Stimulated activated CD8-positive, alpha-beta memory T cell treated with anti-CD3 and anti-CD28 coated beads, Interleukin-12 subunit alpha, Interleukin-12 subunit beta, amount 100 ng/mL, for 4 hours (primary cell): ENCODE measurements around the gene ZMIZ1.

Source experiments
- DNase-seq: peaks from one replicate; pipeline ENCODE4 v3.0.0-alpha.2; 2020; ENCODE audit warnings: low read depth

The ZMIZ1 gene

DNA sequence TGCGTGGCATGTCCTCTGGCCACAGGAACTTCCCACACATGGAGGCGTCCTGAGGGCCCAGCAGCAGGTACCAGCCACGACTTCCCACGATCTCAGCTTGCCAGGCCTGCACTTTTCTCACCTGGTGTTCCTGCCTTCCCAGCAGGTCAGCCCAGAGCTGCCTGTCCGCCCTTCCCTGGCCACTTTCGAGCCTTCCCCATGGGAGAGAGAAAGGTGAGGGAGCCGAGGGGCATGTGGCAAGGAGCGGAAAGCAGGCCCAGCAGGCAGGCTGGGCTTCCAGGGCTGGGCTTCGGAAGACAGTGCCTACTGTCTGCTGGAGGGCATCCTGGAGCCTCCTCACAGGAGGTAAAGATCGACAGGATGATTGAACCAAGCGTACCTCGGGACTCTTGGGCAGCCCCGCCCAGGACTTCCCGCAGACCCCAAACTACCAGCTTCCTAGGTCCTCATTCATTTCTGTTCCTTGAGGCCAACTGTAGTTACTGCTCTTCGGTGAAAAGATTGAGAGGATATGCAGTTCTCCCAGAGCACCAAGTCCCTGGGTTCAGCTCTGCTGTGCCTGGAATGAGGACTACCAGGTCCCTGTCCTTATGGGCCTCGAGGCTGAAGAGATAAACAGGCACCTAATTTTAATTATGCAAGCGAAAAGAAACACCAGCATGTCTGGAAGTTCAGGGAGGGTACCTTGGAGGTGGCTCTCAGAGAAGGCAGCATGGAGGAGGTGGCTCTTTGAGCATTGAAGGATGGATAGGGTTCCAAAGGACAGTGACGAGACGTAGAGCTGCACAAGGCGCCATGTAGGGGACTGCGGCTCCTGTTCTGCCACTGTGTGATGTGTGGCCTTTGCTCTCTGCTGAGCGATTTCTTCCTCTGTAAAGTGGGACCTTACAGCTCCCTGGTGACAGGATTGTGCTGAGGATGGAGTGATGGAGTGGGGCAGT lies 87.8 kb downstream of the ZMIZ1 start:
- no peak for DNase-seq

DNA sequence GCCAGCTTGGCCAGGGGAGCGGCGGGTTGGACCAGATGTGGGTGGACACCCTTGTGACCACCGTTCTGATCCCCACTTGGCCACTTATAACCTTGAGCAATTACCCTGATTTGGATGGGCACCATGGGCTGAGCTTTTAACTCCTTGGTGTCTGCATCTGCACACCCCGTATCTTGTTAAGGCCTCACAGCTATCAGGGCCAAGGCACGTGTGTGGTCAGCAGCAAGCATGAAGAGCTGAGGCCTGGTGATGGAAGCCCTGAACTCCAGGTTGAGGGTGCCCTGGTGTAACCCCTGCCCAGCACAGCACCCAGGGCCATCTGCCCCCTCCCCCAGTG lies 89.2 kb downstream of the ZMIZ1 start:
- no peak for DNase-seq

DNA sequence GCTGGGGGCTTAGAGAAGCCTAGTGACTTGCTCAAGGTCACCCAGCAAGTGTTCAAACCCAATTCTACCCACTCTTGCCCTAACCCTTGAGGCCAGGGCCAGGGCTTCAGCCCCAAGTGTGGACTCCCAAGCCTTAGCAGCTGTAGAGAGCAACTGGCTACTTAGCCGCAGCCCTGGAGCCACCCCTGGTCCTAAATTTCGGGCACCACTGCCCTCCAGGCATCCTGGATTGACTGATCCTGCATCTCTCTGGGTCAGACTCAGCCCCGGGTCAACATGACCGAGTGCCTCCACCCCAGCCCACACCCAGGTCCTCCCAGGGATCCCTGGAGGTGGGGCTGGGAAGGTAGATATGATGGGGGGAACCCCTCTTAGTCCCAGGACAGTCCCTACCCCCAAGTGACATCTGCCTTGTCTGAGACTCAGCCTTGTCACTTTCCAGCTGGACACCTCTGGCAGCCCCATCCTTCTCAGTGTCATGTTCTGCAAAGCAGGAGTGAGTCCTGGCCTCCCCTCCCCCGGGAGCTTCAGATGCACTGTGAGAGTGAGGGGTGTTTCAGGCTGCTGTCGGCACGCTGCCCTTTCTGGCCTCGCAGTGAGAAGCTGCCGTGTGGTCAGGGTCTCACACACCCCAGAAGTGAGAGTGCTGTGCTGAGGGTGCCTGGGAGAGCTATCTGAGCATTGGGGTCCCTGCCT lies 89.8 kb downstream of the ZMIZ1 start:
- no peak for DNase-seq

DNA sequence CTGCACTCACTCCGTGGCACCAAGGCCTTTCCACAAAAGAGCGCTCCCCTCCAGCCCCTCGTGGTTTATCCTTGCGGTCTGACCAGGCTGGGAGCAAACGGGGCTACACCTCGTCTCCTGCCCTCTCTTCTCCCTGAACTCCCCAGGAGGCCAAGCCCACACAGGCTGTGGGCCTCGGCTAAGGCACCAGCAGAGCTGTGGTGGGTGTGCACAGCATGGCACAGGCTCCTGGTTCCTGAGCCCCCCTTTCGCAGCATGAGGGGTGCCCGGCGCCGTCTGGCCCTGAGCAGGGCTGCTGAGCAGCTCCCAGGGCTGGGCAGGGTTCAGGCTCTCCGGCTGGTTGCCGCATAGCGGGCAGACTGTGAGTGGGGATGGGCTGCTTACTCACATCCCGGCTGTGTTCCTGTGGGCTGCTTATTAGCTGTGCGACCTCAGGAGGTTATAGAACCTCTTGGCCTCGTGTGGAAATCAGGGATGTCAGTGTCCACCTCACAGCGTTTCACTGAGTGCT lies 90.4 kb downstream of the ZMIZ1 start:
- no peak for DNase-seq

DNA sequence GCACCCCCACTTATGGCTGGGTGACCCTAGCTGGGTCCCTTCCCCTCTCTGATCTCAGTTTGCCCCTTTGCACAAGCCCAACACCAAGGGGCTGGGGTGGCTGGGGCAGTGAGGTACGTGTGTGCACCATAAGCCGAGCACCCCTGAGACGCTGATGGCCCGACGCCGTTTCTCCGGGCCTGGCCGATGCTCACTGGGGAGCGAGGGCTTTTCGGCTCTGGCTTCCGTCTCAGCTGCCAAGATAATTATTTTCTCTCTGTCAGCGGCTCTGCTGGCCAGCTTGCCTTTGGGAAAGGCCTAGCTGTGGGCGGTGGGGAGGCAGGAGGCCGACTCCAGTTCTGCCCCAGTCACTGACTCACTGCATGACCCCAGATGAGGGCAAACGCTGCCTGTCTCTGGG lies 91.0 kb downstream of the ZMIZ1 start:
- no peak for DNase-seq

DNA sequence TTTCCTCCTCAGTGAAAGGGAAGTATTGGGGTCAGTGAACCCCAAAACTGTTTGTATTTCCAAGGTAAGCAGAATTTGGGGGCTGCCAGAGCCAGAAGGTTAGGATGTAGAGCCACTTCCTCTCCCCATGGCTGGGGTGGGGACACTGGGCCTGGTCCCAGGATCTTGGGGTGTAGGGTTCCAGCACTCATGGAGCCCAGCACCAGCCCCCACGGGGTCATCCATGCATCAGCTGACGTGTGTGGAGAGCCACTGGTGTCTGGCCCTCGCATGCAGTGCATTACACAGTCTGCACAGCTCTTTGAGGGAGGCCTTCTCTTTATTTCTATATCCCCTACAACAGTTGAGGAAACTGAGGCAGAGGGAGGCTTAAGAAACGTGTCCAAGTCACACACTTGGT lies 91.4 kb downstream of the ZMIZ1 start:
- DNase-seq = no peak

DNA sequence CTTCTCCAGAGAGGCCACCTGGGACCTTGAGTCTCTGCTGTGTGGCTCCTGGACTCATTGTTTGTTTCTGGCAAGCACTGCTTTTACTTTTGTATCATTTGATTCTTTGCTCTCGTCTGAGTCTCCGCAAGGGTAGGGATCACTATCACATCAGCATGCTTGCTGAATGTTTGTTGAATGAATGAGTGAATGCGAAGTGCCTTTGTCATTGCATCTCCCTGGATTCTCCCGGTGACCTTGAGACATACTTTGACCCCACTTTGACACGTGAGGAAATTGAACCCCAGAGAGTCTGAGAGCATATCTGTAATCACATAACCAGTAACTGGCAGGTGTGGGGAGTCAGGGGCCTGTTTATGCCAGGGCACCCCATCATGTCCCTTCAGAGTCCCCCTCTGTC lies 92.8 kb downstream of the ZMIZ1 start:
- DNase-seq = no peak

DNA sequence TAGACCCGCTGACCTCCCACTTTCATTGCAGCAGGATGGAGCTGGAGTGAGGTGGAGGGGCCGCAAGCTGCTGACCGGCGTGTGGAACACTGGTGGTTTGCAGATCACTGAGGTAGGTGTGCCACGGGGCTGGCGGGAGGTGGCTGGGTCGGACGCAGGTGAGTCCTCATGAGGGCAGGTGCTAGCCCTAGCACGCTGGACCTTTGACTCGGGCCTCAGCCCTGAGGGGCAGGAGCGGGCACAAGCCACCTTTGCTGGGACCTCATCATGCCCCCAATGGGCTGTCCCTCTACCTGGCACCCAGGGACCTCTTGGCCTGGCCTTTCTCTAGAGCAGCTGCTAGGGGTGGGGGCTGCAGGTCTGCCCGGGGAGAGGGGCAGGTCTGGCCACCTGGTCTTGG lies 93.3 kb downstream of the ZMIZ1 start:
- no peak for DNase-seq

DNA sequence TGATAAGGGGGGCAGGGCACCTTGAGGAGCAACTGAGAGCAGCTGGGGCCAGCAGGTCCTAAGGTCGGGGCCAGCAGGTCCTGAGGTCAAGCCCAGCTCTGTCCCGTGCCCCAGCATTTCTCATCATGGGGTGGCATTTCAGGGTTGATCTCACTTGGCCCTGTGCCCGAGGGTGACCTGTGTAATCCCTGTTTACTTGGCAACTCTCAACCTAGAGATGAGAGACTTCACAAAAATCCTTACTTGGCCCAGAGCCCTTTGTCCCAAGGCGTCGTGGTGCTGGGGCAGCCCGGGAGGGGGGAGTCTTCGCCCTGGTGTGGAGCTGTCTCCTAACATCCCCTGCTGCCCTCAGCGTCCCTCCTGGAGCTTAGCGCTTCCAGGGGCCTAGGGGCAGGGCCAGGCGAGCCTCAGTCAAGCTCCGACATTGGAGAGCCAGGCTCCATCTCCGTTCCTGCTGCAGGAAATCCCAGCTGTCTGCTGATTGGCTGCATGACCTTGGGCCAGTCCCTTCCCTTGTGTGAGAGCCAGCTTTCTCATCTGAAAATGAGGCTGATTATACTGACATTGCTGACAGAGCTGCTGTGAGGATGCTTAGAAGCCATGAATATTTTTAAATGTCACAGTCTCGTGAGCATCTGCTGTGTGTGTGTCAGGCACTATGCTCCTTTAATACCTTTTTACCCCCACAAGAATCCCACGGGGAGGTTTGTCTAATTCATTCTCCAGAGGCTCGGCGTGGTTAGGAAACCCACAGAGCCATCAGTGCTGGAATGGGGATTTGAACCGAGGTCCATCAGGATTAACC lies 94.3 kb downstream of the ZMIZ1 start:
- no peak for DNase-seq

DNA sequence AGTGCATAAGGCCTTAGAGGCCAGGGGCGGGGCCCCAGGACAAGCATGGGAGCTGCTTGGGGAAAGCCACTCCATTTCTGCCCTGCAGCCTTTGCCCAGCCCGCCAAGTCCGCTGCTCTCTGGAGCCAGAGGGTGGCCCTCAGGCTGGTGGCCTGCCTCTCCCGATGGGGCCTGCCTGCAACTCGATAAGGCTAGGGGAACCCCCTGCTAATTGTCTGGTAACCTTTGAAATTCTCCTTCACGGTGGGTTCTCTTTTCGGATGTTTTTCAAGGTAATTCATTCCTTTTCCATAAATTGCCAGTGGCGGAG lies 94.9 kb downstream of the ZMIZ1 start:
- no peak for DNase-seq

DNA sequence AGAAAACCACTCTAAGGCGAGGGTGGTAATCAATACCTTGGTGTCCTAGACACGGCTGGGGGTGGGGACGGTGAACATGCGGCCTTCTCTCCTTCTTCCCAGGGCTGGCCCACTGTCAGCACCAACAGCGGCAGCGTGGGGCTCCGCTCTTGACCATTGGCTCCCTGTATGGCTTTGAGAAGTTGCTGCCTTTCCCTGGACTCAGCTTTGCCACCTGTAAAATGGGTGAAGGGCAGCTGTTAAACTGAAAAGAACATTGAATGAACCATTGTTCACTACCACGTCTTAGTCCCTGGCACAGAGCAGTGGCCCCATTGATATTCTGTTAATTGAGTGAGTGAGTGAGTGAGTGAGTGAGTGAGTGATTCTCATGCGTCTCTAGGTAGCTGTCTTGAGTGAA lies 95.3 kb downstream of the ZMIZ1 start:
- DNase-seq = no peak

DNA sequence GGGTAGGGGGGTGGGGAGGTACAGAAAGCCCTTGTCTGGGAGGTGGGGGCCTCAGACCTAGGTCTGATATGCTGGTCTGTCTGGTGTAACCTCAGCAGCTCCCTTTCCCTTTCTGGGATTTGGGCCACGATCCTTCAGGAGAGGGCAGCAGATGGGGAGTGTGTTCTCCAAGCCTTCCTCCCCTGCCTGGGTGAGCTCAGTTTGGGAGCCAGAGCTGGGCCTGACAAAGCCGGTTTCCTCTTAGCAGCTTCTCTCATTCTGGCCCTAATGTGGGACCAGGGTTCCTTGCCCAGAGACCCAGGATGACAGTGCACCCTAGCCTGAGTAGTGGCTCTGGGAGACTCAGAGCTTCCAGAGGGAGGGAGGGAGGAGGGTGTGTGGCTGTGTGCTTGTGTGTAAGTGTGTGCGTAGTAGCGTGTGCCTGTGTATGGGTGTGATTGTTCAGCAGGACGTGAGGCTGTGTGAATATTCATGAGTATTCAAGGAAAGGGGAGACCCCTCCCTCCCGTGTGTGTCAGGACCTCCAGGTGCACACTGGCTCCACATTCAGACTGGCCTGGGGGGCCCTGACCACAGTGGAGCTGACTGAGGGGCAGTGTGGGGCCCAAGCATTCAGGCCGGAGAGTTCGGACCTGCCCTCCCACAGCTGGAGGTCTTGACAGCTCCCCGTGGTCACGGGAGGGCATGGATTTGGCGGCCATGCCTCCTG lies 96.5 kb downstream of the ZMIZ1 start:
- DNase-seq = no peak

DNA sequence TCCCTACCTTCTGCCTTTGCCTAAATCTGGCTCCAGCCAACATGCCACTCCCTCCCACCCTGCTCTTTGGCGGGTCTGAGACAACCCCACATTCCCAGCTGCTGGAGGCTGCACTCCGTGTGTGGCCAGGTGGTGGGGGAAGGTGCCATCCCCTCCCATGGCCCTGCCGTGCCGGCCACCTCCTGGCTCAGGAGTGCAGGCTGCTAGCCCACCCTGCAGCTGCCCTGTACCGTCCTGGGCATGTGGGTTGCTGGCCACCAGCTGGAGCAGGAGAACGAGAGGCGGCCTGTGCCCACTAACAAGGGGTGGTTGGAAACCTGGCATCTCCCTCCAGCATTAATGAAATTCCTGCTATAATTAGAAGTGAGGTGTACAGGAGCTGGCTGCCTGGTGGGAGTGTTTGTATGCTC lies 97.6 kb downstream of the ZMIZ1 start:
- no peak for DNase-seq

DNA sequence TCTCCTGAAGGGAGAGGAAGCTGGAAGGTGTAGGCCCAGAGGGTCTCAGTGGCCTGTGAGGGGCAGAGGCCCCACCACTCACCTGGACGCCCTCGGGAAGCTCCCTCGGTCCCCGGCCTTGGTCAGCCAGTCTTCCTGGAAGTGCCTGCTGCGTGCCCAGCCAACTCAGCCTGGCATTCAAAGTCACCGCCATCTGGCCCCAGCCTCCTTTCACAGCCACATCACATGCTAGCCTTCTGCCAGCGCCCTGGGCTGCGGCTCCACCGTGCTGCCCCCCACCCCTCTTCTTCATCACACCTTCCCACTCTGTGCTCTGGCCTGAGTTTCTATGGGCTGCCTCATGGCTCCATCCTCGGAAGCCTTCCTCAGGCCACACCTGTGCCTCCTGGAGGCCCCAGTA lies 98.0 kb downstream of the ZMIZ1 start:
- no peak for DNase-seq

DNA sequence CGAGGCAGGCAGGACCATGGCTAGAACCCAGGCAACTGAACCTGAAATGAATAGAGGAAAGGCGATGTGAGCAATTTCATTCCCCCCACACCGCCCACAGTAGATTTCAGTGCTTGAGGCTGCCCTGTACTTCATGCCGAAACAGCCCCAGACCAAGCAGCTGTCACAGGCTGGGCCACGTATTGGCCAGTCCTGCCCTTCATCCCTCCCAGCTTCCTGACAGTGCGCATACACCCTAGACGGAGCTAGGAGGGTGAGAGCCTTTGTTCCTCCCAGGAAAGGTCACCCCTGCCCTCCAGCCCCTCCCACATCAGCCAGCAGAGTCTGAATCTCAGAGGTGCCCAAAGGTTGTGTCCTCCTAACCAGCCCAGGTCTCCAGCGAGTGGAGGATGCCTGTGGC lies 98.8 kb downstream of the ZMIZ1 start:
- DNase-seq = no peak

DNA sequence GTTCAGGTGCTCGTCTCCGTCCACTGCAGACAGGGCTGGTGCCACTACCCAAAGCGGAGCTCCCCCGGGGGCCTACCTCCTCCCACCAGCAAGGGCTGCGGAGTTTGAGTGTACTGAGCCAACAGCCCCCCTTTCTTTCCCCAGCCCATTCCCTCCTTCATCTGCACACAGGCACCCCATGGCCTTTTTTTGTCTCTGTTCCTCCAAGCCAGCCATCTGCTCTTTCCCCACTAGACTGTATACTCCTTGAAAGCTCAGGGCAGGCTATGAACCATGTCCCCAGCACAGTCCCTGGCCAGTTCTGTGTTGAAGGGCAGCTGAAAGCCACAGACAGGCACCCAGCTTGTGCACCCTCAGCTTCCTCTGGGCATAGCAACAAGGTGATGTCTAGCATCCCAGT lies 99.4 kb downstream of the ZMIZ1 start:
- DNase-seq = no peak

DNA sequence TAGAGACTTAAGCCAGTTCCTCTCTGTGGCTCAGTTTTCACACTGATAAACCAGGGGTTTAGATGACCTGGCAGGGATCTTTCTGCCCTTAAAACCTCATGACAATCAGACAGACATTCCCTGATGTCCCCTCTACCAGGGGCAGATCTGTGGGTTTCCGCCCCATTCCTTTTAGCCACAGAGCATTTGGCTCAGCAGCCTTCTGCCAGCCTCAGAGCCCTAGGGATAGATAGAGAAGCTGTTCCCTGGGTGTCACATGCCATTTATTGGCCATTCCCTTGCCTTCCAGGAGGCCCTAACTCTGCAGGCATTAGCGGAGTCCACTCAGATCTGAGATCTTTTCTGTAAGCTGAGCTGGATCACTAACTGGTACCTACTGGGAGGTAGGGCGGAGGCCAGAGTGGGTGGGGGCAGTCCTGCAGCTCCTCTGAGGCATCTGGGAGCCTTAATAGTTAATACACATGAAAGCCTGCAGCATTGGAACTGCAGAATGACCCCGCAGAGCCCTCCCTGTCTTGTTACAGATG lies 101.5 kb downstream of the ZMIZ1 start:
- no peak for DNase-seq

DNA sequence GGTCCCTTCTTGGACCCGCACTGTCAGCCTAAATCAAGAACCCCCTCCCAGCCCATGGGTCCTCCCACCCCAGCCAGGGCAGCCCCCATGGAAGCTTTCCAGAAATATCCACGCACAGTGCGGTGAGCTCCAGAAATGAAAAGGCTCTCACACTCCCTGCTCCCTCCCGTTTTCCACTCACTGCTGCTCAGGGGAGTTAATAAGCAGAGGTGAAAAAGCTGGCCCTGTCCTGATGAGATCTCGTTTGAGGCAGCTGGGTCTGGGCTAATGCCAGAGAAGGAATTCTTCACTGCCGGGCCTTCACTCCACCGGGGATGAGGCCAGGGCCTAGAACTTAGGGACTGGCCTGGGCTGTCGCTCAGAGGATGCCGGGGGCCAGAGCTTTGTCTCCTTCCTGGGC lies 102.2 kb downstream of the ZMIZ1 start:
- no peak for DNase-seq

DNA sequence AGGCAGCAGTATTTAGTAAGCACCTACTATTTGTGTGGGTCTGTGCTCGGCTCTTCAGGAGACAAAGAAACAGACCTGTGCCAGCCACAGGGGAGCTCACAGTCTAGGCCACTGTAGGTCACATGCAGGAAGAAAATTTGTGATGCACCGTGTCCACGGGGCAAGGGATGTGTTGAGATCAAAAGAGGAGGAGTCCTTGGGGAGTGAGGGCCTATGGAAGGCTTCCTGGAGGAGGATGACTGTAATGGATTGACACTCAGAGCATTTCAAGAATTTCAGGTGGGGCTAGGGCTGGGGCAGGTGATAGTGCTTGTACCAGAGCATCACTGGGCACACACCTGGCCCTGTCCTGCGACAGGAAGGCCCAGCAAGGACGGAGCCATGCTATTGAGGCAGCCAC lies 102.7 kb downstream of the ZMIZ1 start:
- no peak for DNase-seq

DNA sequence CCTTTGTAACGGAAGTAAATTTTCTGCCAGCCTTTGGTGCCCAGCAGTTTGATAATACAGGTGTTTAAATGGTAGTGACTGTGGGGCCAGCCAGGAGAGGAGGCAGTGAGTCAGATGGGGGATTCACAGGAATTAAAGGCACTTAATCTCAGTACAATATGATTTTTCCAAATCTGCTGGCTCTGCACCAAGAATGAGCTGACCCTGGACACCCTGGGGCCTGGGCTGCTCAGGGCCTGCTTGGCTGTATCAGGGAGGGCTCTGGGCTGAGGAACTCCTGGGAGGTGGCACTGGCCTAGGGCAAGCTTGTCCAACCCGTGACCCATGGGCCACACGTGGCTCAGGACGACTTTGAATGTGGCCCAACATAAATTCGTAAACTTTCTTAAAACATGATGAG lies 104.1 kb downstream of the ZMIZ1 start:
- DNase-seq = no peak

DNA sequence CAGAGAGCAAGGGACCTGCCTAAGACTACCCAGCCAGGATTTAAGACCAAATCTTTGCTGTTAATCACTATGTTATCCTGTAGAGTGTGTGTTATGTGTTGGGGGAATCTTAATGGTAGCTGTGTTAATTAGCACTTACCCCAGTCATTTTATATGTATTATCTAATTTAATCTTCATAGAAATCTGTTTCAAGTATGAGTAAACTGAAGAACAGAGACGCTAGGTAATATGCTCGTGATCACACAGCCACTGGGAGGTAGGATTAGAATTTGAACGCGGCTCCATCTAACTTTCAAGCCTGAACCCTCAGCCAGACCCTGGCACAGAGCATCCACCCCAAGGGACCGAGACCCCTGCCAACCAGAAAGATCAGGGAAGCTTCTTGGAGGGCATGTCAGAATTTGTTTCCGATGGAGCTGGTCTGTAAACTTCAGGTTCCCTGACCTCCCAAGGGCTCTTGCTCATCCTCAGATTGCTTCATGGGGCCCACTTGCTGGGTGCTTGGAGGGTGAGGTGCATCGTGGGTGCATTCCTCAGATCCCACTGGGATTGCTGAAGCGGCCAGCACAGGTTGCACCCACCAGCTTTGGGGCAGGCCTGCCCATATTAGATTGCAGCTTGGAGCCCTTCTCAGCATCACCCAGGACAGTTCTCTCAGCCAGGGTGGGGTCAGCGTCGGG lies 105.0 kb downstream of the ZMIZ1 start:
- DNase-seq = no peak
